Measurements from ENCODE around the gene NOL4L. TPM values are rescaled to one million over a fixed set of nuclear protein-coding genes. Genes with fewer than 3 reads are reported as not detected.
A peak's percentile ranks its signal among the peaks of the same experiment; 100 is the strongest.

Gene NOL4L
- total and polyA plus RNA-seq, 2 donors (not counting 3 experiments of a cell fraction or from before 2014, with no cell fraction given), result 55.2 to 79.6 TPM

- CTCF ChIA-PET, result no interaction called here
- POLR2A ChIA-PET, result no interaction called here
- no TSS peak for BruUV-seq (replicated peaks)
Measured at GRCh38 chr20:32585586-32586127, 524 bp upstream of the NOL4L start.

DNA sequence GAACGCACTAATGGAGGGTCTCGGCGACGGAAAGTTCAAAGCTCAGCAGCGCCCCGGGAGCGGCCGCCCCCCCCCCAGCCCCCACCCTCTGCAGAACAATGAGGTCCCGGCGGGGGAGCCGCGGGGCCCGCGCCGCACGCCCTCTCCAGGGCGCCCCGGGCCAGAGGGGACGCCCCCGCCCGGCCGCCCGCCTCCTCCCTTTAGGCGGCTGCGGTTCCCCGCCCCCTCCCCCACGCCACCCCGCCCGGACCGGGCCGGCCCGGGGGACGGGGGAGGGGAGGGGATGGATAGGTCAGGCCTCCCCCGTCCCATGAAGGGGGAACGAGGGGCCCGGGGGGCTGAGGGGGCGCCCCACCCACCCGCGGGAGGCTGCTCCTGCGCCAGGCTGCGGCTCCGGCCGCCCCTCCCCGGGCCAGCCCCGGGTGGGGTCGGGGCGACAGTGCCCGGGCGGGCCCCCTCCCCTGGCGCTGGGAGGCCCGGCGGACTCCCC, 1.5 kb downstream of the NOL4L start:
- no TSS peak for BruUV-seq (replicated peaks)
- TF ChIP-seq JUN (IDR thresholded peaks at IDR 0.05; ENCODE audit: borderline replicate concordance, insufficient read depth, insufficient read length, low read depth) (no peak), FOS (IDR thresholded peaks at IDR 0.05; ENCODE audit: borderline replicate concordance, insufficient read depth, low read length) (no peak), MYC (IDR thresholded peaks at IDR 0.05; ENCODE audit: low read depth, low read length) (no peak), EZH2 (IDR thresholded peaks at IDR 0.05; ENCODE audit: borderline replicate concordance, low read depth, low read length, severe bottlenecking) (no peak), MAX (IDR thresholded peaks at IDR 0.05; ENCODE audit: insufficient read depth, insufficient read length) (no peak), POLR2AphosphoS5 (IDR thresholded peaks at IDR 0.05; ENCODE audit: insufficient read depth, low read depth, low read length) (no peak), GATA2 (IDR thresholded peaks at IDR 0.05; ENCODE audit: insufficient read depth, insufficient read length, low read depth, low read length) (no peak), POLR2A (IDR thresholded peaks at IDR 0.05; ENCODE audit: low read depth, low read length) (no peak)
- TF ChIP-seq, protein P1, sequence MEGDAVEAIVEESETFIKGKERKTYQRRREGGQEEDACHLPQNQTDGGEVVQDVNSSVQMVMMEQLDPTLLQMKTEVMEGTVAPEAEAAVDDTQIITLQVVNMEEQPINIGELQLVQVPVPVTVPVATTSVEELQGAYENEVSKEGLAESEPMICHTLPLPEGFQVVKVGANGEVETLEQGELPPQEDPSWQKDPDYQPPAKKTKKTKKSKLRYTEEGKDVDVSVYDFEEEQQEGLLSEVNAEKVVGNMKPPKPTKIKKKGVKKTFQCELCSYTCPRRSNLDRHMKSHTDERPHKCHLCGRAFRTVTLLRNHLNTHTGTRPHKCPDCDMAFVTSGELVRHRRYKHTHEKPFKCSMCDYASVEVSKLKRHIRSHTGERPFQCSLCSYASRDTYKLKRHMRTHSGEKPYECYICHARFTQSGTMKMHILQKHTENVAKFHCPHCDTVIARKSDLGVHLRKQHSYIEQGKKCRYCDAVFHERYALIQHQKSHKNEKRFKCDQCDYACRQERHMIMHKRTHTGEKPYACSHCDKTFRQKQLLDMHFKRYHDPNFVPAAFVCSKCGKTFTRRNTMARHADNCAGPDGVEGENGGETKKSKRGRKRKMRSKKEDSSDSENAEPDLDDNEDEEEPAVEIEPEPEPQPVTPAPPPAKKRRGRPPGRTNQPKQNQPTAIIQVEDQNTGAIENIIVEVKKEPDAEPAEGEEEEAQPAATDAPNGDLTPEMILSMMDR (IDR thresholded peaks at IDR 0.05; ENCODE audit: extremely low read depth in 1 of 2, insufficient read depth in 1 of 2, low read depth in 1 of 2, low read length in 2 of 2), result no peak
- no peak overlapping the region for H3K4me2 ChIP-seq (ENCODE audit: insufficient read depth, low read length)
- no peak for DNase-seq (ENCODE audit: low read depth, low spot score)
- peak overlapping the region in 1 of 3 experiments; percentile 34 for H3K4me3 ChIP-seq (replicated peaks in 1 of 3; ENCODE audit: insufficient read depth in 1 of 3, low read depth in 1 of 3, low read length in 3 of 3)
- H3K27ac ChIP-seq (ENCODE audit: insufficient read depth, low read depth, low read length), result no peak overlapping the region
- H3K79me2 ChIP-seq (ENCODE audit: control insufficient read depth, insufficient read depth, low read length), result no peaks in the 10 kb centered on the region
- H3K4me1 ChIP-seq (ENCODE audit: control insufficient read depth, extremely low read depth, insufficient read depth, low read length), result no peaks in the 10 kb centered on the region
- ChIA-PET CTCF (no interaction called here), POLR2A (no interaction called here)
- no peak overlapping the region for H2AFZ ChIP-seq (ENCODE audit: low read depth, low read length)
- no peak for FAIRE-seq
- H4K20me1 ChIP-seq (replicated peaks; ENCODE audit: control insufficient read depth, extremely low read depth, insufficient read depth, low read length), result no peaks in the 10 kb centered on the region
- no peaks in the 10 kb centered on the region for H3K36me3 ChIP-seq (ENCODE audit: control insufficient read depth in 2 of 2, extremely low read depth in 1 of 2, insufficient read depth in 2 of 2, low read length in 2 of 2)
- no peak overlapping the region for H3K9ac ChIP-seq (replicated peaks; ENCODE audit: extremely low read depth, insufficient read depth, low read length)
- peaks cover 18 to 26% of the 10 kb centered on the region in 2 experiments for H3K27me3 ChIP-seq (ENCODE audit: control insufficient read depth in 2 of 2, insufficient read depth in 2 of 2, low read length in 2 of 2)
- intact Hi-C loops (cut with micrococcal nuclease) (no loop called here), dilution Hi-C loops (cut with MboI; ENCODE audit: extremely low pct_ligation_motif_present, low sequenced_read_pairs) (no loop called here)
- H3K9me1 ChIP-seq (replicated peaks; ENCODE audit: control insufficient read depth, extremely low read depth, insufficient read depth, low read length), result no peaks in the 10 kb centered on the region
- no peaks in the 10 kb centered on the region for H3K9me3 ChIP-seq (replicated peaks; ENCODE audit: control insufficient read depth, insufficient read depth, low read length)

More at GRCh38 chr20:32585586-32586127, 524 bp upstream of the NOL4L start:
- no peak overlapping the region for H3K4me3 ChIP-seq (replicated peaks in 1 of 3; ENCODE audit: insufficient read depth in 1 of 3, low read depth in 1 of 3, low read length in 3 of 3)
- no peak for FAIRE-seq
- DNase-seq (ENCODE audit: low read depth, low spot score), result no peak
- intact Hi-C loops (cut with micrococcal nuclease) (no loop called here), dilution Hi-C loops (cut with MboI; ENCODE audit: extremely low pct_ligation_motif_present, low sequenced_read_pairs) (no loop called here)
- H4K20me1 ChIP-seq (replicated peaks; ENCODE audit: control insufficient read depth, extremely low read depth, insufficient read depth, low read length), result no peaks in the 10 kb centered on the region
- no peak overlapping the region for H3K9ac ChIP-seq (replicated peaks; ENCODE audit: extremely low read depth, insufficient read depth, low read length)
- H3K27ac ChIP-seq (ENCODE audit: insufficient read depth, low read depth, low read length), result no peak overlapping the region
- H3K27me3 ChIP-seq (ENCODE audit: control insufficient read depth in 2 of 2, insufficient read depth in 2 of 2, low read length in 2 of 2), result peaks cover 18 to 26% of the 10 kb centered on the region in 2 experiments
- no peaks in the 10 kb centered on the region for H3K9me3 ChIP-seq (replicated peaks; ENCODE audit: control insufficient read depth, insufficient read depth, low read length)
- no peaks in the 10 kb centered on the region for H3K36me3 ChIP-seq (ENCODE audit: control insufficient read depth in 2 of 2, extremely low read depth in 1 of 2, insufficient read depth in 2 of 2, low read length in 2 of 2)
- H3K9me1 ChIP-seq (replicated peaks; ENCODE audit: control insufficient read depth, extremely low read depth, insufficient read depth, low read length), result no peaks in the 10 kb centered on the region
- no peak for TF ChIP-seq GATA2 (IDR thresholded peaks at IDR 0.05; ENCODE audit: insufficient read depth, insufficient read length, low read depth, low read length)
- peak; percentile 49 for TF ChIP-seq EZH2 (IDR thresholded peaks at IDR 0.05; ENCODE audit: borderline replicate concordance, low read depth, low read length, severe bottlenecking)
- no peak overlapping the region for H2AFZ ChIP-seq (ENCODE audit: low read depth, low read length)
- H3K4me1 ChIP-seq (ENCODE audit: control insufficient read depth, extremely low read depth, insufficient read depth, low read length), result no peaks in the 10 kb centered on the region
- H3K79me2 ChIP-seq (ENCODE audit: control insufficient read depth, insufficient read depth, low read length), result no peaks in the 10 kb centered on the region
- no peak overlapping the region for H3K4me2 ChIP-seq (ENCODE audit: insufficient read depth, low read length)

Data from endothelial cell of umbilical vein (primary cell).